Right atrium auricular region (tissue), 2 donors: ENCODE data around the gene PIK3CG. TPM values are rescaled to one million over a fixed set of nuclear protein-coding genes. Genes with fewer than 3 reads are reported as not detected.

Source experiments
- DNase-seq: peaks from one replicate; pipeline ENCODE4 v3.0.0-alpha.2; 2019; ENCODE audit warnings: low spot score
- H3K27ac ChIP-seq, 2 donors: fragments of 200-600 bp; sonication (generic); 1 replicate in 1 of 2; 2 replicates in 1 of 2; pipeline ENCODE4 v1.5.1; 2016 to 2019
- H3K27me3 ChIP-seq, 2 donors: fragments of 200-600 bp; sonication (generic); one replicate each; pipeline versions ENCODE4 v1.5.1 to v1.6.0; 2017 to 2019
- H3K36me3 ChIP-seq: fragments of 200-600 bp; sonication (generic); one replicate; pipeline ENCODE4 v1.5.1; 2016
- H3K4me1 ChIP-seq, 2 donors: fragments of 200-600 bp; sonication (generic); one replicate each; pipeline versions ENCODE4 v1.5.1 to v1.6.0; 2017 to 2019
- H3K4me3 ChIP-seq, 2 donors: fragments of 200-600 bp; sonication (generic); 1 replicate in 1 of 2; 2 replicates in 1 of 2; pipeline ENCODE4 v1.5.1; 2017 to 2019; ENCODE audit warnings: mild to moderate bottlenecking in 1 of 2, moderate library complexity in 1 of 2
- H3K9me3 ChIP-seq, 2 donors: fragments of 200-600 bp; sonication (generic); one replicate each; pipeline ENCODE4 v1.5.1; 2019
- total RNA-seq, 2 donors: library from RNA; depleted of rRNA; stranded (reverse); fragments of >200 nt; gene quantifications; one replicate each; pipeline ENCODE4 v1.1.0, GENCODE V29; 2016
- TF ChIP-seq, protein P1 (sequence below), 2 donors: fragments of 200-600 bp; sonication (generic); IDR thresholded peaks; one replicate each; pipeline ENCODE4 v1.5.1; 2019; ENCODE audit warnings: antibody characterized with exemption in 2 of 2

PIK3CG gene
- total RNA-seq, 2 donors from 2014 or later, result 0.82 to 3.0 TPM

DNA sequence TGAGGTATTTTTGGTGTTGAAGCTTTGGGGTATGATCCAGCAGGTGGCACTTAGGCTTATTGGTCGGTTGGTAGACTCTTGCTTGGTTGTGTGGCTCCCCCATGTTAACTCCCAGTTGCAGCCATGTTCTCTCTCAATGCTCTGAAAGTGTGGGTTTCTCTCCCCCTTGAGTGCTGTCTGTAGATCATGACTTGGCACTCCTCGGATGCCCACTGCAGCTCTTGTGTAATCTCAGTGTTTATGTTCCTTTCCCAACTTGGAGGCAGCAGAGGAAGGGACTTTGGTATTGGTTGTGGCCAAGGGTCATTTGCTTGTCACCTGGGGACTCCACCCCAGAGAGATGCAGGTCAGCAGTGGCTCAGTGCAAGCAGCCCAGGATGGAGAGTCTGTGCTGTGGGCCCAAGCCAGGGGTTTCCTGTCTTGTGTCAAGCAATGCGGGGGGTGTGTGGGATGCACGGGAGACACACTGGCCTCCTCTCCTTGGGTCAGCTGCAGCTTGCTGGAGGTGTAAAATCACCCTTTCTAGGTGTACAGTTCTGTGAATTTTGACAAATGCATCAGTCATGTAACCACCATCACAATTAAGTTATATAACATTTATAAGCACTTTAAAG lies 36.9 kb downstream of the PIK3CG start:
- no peak overlapping the region for H3K27ac ChIP-seq
- no peak overlapping the region for H3K4me3 ChIP-seq
- H3K27me3 ChIP-seq, result no peaks in the 10 kb centered on the region
- no peak for DNase-seq
- TF ChIP-seq, protein P1, sequence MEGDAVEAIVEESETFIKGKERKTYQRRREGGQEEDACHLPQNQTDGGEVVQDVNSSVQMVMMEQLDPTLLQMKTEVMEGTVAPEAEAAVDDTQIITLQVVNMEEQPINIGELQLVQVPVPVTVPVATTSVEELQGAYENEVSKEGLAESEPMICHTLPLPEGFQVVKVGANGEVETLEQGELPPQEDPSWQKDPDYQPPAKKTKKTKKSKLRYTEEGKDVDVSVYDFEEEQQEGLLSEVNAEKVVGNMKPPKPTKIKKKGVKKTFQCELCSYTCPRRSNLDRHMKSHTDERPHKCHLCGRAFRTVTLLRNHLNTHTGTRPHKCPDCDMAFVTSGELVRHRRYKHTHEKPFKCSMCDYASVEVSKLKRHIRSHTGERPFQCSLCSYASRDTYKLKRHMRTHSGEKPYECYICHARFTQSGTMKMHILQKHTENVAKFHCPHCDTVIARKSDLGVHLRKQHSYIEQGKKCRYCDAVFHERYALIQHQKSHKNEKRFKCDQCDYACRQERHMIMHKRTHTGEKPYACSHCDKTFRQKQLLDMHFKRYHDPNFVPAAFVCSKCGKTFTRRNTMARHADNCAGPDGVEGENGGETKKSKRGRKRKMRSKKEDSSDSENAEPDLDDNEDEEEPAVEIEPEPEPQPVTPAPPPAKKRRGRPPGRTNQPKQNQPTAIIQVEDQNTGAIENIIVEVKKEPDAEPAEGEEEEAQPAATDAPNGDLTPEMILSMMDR (IDR thresholded peaks at IDR 0.05), result no peak
- H3K9me3 ChIP-seq, result peaks cover 0 to 4% of the 10 kb centered on the region in 2 donors
- H3K4me1 ChIP-seq, result no peaks in the 10 kb centered on the region
- H3K36me3 ChIP-seq, result no peaks in the 10 kb centered on the region

DNA sequence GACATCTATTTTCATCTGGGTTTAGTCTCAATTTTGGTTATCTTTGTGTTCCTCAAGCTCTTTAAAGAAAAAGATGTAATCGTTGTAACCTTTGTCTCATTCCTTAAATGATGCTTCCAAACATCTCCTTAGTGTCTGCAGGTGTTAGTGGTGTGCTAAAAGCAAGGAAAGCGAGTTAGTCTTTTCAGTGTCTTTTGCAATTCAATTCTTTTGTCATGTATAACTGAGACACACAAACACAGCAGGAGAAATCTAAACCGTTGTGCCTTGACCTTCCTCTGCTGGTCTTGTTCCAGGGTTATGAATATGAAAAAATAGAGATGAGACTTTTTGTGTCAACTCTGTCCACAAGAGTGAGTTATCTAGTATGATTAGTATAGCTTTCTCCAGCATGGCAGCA lies 40.7 kb downstream of the PIK3CG start:
- H3K4me3 ChIP-seq, result no peak overlapping the region

DNA sequence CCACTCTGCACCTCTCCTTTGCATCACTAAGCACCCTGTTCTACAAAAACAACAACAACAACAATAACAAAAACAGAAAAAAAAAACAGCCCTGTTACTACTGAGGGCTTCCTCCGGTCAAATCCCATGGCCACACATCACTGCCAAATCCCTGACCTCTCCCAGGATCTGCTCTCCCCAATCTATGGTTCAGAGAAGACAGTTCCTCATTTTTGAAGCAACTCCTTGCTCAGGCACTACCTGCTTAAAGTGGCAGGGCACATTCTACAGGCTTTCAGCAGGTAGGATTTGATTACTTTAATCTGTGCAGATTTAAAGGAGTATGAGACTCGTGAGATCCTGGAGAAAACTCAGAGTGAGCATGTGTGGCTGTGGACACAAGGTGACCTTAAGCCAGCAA lies 46.9 kb downstream of the PIK3CG start:
- Histone ChIP-seq H3K27ac (no peak overlapping the region), H3K4me3 (no peak overlapping the region), H3K9me3 (no peaks in the 10 kb centered on the region), H3K36me3 (no peaks in the 10 kb centered on the region), H3K4me1 (no peaks in the 10 kb centered on the region), H3K27me3 (no peaks in the 10 kb centered on the region)
- TF ChIP-seq, protein P1 (IDR thresholded peaks at IDR 0.05), result no peak
- DNase-seq, result no peak

More for the DNA sequence above, 40.7 kb downstream of the PIK3CG start:
- TF ChIP-seq, protein P1 (IDR thresholded peaks at IDR 0.05), result no peak
- H3K36me3 ChIP-seq, result no peaks in the 10 kb centered on the region
- H3K9me3 ChIP-seq, result no peaks in the 10 kb centered on the region
- no peak overlapping the region for H3K27ac ChIP-seq
- H3K4me1 ChIP-seq, result no peaks in the 10 kb centered on the region
- no peaks in the 10 kb centered on the region for H3K27me3 ChIP-seq
- no peak for DNase-seq

DNA sequence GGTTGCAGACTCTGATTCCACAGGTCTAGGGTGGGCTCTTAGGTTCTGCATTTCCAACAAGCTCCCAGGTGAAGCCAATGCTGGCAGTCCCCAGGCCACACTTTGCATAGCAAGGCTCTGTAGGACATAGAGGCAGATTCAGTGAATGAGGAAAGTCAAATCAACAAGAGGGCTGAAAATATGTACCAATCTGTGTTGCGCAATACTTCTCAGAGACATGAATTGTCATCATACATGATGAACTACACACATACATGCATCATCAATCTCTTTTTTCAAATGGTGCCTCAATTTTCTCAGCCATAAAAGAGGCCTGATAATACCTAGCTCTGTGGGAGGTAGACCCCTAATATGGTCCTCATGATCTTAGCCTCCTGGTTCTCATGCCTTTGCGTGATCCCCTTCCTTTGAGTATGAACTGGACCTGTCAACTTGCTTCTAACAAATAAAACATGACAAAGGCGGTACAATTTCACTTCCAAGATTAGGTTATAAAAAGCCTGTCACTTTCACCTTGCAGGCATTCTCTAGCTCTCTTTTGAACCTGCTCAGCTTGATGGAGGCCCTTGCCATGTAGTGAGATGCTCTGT lies 49.0 kb downstream of the PIK3CG start:
- no peak overlapping the region for H3K27ac ChIP-seq
- no peak for DNase-seq
- H3K9me3 ChIP-seq, result no peaks in the 10 kb centered on the region
- no peaks in the 10 kb centered on the region for H3K4me1 ChIP-seq
- H3K4me3 ChIP-seq, result no peak overlapping the region
- no peaks in the 10 kb centered on the region for H3K36me3 ChIP-seq
- TF ChIP-seq, protein P1 (IDR thresholded peaks at IDR 0.05), result no peak
- no peaks in the 10 kb centered on the region for H3K27me3 ChIP-seq

DNA sequence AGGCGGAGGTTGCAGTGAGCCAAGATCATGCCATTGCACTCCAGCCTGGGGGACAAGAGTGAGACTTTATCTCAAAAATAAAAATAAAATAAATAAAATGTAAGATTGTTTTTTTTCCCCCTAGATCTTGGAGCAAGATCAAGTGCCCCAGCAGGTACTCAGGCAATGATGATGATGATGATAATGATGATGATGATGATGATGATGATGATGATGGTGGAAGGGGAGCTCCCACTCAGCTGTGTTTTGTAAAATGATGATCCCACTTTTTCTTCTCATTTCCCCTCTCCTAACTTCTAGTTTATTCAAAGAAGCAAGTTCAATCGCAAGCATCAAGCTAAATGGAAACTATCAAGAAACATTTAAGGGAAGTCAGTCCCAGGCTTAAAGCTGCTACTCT lies 50.3 kb downstream of the PIK3CG start:
- H3K27ac ChIP-seq, result no peak overlapping the region
- H3K27me3 ChIP-seq, result no peaks in the 10 kb centered on the region
- H3K9me3 ChIP-seq, result no peaks in the 10 kb centered on the region
- H3K4me3 ChIP-seq, result no peak overlapping the region
- H3K4me1 ChIP-seq, result no peaks in the 10 kb centered on the region
- DNase-seq, result no peak
- no peaks in the 10 kb centered on the region for H3K36me3 ChIP-seq
- TF ChIP-seq, protein P1 (IDR thresholded peaks at IDR 0.05), result no peak

DNA sequence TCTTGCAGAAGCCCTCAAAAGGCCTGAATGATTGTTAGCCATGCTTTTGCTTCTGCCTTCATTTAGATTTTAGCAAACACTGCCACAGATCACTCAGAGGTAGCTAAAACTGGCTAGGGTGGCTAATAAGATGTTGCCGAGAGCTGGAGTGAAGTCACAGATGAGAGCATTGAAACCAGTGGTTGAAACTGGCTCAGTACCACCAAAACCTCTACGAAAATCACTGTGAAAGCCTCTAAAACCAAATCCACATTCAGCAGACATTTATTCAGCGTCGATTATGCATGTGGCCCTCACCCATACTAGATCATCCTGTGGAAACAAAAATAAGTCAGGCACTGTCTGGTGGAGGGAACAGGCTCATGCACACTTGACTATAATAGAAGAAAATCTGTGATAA lies 50.8 kb downstream of the PIK3CG start:
- TF ChIP-seq, protein P1 (IDR thresholded peaks at IDR 0.05), result no peak
- Histone ChIP-seq H3K27me3 (no peaks in the 10 kb centered on the region), H3K4me3 (no peak overlapping the region), H3K9me3 (no peaks in the 10 kb centered on the region), H3K4me1 (no peaks in the 10 kb centered on the region), H3K36me3 (no peaks in the 10 kb centered on the region), H3K27ac (no peak overlapping the region)
- DNase-seq, result no peak
